LNCaP clone FGC (cell line): ENCODE data around the gene TEPSIN.

ENCODE experiments used
- DNase-seq: peaks from one replicate; pipeline ENCODE4 v3.0.0-alpha.2; 2011; ENCODE audit warnings: low read depth
- H3K4me3 ChIP-seq: 2 replicates; pipeline ENCODE4 v1.5.1; 2011; ENCODE audit warnings: mild to moderate bottlenecking, low read depth, low read length, control low read depth
- TF ChIP-seq, protein P1 (sequence below): IDR thresholded peaks from 2 replicates; pipeline ENCODE4 v1.5.1; 2012; ENCODE audit warnings: mild to moderate bottlenecking; ENCODE audit not compliant: control insufficient read depth, insufficient read depth; ENCODE audit errors: extremely low read depth

The TEPSIN gene

DNA sequence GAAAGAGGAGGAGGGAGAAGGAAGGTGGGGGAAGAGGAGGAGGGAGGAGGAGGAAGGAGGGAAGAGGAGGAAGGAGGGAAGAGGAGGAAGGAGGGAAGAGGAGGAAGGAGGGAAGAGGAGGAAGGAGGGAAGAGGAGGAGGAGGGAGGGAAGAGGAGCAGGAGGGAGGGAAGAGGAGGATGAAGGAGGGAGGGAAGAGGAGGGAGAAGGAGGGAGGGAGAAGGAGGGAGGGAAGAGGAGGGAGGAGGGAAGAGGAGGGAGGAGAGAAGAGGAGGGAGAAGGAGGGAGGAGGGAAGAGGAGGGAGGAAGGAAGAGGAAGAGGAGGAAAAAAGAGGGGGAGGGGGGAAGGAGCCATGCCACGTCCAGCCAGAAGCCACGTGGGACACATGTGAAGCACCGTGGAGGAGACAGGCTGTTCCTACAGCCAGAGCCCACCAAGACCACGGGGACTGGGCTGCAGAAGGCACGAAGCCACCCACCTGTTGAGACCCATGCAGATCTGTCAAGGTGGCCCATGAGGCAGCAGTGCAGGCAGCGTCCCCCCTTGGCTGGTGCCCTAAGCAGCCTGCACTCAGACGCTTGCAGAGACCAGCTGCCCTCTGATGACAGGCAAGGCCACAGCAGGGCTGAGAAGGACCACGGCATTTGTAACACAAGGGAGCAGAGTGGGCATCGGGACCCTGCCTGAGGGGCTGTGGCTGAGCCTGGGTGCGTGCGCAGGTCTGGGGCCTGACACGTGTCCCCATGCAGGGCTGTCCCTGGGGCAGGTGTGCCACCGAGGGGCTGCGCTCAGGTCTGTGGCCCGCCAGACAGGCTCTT is 10.6 kb upstream of the TEPSIN start:
- TF ChIP-seq, protein P1, sequence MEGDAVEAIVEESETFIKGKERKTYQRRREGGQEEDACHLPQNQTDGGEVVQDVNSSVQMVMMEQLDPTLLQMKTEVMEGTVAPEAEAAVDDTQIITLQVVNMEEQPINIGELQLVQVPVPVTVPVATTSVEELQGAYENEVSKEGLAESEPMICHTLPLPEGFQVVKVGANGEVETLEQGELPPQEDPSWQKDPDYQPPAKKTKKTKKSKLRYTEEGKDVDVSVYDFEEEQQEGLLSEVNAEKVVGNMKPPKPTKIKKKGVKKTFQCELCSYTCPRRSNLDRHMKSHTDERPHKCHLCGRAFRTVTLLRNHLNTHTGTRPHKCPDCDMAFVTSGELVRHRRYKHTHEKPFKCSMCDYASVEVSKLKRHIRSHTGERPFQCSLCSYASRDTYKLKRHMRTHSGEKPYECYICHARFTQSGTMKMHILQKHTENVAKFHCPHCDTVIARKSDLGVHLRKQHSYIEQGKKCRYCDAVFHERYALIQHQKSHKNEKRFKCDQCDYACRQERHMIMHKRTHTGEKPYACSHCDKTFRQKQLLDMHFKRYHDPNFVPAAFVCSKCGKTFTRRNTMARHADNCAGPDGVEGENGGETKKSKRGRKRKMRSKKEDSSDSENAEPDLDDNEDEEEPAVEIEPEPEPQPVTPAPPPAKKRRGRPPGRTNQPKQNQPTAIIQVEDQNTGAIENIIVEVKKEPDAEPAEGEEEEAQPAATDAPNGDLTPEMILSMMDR: no peak
- H3K4me3 ChIP-seq: no peak overlapping the region
- DNase-seq: no peak

DNA sequence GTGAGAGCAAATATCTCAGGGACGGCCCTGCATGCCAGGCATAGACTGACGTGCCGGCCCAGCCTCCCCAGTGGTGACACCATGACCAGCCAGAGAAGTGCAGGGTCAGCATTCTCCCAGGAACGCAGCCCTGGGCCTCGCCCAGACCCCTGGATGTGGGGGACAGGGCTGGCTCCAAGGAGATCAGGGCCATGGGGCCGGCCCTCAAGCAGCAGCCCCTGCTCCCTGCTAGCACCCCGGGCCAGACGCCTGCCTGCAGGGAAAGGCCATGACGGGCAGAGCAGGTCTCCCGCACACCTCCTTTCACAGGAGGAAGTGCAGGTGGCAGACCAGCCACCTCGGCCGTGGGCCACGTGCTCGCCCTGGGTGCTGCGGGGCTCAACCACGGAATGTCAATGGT is 9.8 kb upstream of the TEPSIN start:
- no peak for DNase-seq
- H3K4me3 ChIP-seq: no peak overlapping the region
- TF ChIP-seq, protein P1: no peak

DNA sequence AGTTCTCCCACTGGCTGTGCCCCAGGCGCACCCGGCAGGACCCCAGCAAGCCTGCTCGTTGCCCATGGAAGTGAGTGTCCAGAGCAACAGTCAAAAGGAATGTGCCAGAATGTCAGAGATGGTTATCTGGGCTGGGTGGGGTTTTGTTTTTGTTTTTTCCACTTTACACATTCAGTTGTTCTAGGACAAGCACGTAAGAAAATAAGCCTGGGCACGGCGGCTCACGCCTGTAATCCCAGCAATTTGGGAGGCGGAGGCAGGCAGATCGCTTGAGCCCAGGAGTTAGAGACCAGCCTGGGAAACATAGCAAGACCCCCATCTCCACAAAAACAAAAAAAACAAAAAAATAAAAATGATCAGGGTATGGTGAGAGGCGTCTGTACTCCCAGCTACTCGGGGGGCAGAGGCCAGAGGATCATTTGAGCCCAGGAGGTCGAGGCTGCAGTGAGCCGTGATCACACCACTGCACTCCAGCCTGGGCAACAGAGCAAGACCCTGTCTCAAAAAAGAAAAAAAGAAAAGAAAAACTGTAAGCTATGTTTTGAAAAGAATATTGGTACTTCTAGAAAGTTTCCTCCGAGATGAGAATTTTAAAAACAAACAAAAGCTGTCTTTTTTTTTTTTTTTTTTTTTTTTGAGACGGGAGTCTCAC is 8.6 kb upstream of the TEPSIN start:
- TF ChIP-seq, protein P1: no peak
- no peak for DNase-seq
- no peak overlapping the region for H3K4me3 ChIP-seq

DNA sequence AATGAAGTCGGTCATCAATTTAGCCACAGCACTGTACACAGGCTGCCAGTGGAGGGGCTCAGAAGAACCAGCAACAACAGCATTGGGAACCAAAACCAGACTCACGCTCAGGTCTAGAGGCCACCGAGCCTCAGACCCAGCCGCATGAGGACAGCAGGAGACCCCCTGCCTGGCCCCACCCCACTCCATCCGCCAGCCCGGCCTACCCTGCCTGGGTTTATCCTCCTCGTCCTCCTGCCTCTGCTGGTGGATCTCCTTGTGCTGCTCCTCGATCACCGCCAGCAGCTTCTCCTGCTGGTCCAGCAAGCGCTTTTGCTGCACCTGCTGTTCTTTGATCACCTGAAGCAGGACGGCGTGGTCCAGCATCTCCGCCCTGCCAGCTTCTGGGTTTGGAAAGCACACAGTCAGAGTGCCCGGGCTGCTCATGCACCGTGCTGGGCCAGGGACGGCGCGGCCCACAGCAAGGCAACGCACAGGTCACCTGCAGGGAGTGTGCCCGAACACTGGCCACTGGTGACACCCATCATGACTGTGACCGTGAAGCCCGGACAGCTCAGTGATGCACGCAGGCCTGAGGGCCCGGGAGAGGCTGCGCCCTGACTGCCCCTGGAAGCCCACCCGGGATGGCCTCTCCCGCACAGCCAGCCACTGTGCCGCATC is 8.0 kb upstream of the TEPSIN start:
- TF ChIP-seq, protein P1: no peak
- H3K4me3 ChIP-seq: no peak overlapping the region
- no peak for DNase-seq

- no peak for DNase-seq
- no peak overlapping the region for H3K4me3 ChIP-seq
- TF ChIP-seq, protein P1: no peak
These were observed 7.5 kb upstream of the TEPSIN start for GRCh38 chr17:81246343-81246670.

- DNase-seq: no peak
- TF ChIP-seq, protein P1: no peak
- H3K4me3 ChIP-seq: no peak overlapping the region
These were observed 6.9 kb upstream of the TEPSIN start for GRCh38 chr17:81245665-81246342.
